HCT116 (cell line): ENCODE data around the gene KCTD19. TPM values are rescaled to one million over a fixed set of nuclear protein-coding genes. Genes with fewer than 3 reads are reported as not detected.
A peak's percentile ranks its signal among the peaks of the same experiment; 100 is the strongest.

ENCODE experiments used
- ATAC-seq: fragments of 200-7000 bp; cut with Tn5 transposase; 2 replicates; pipeline ENCODE4 v1.9.1; 2020; ENCODE audit warnings: mild to moderate bottlenecking, moderate library complexity
- BruUV-seq: library from RNA; stranded (reverse); fragments of 400-500 nt; replicated peaks from 2 replicates; lab custom pipeline; 2021; lab: Mats Ljungman, UMichigan
- CTCF ChIA-PET: fragments of 300-600 bp; sonication (Branson Sonifier 250); formaldehyde crosslinking; loops from one replicate; lab custom pipeline; 2021; ENCODE audit warnings: antibody characterized with exemption; lab: Charles Lee
- POLR2A ChIA-PET: fragments of 300-600, 350-600 bp; sonication (Branson Sonifier 250); formaldehyde crosslinking; loops from one replicate; lab custom pipeline; 2021; ENCODE audit warnings: antibody characterized with exemption; lab: Charles Lee
- RAD21 ChIA-PET, 2 experiments: fragments of 300-600 bp; sonication (Branson Sonifier 250); formaldehyde crosslinking; loops; one replicate each; lab custom pipeline; 2023; ENCODE audit warnings: low total read pairs in 2 of 2; ENCODE audit not compliant: uncharacterized antibody in 2 of 2, unreplicated experiment in 2 of 2, low non-redundant PET in 1 of 2; lab: Charles Lee
- DNase-seq: peaks from one replicate; pipeline ENCODE4 v3.0.0-alpha.2; 2010; ENCODE audit warnings: low read depth, low spot score
- H2AFZ ChIP-seq: fragments of 200-600 bp; shearing (Covaris generic), sonication (generic); 2 replicates; pipeline ENCODE4 v1.6.1; 2017; ENCODE audit warnings: low read depth, mixed run types, mixed read lengths, antibody characterized with exemption, low read length; ENCODE audit not compliant: poor library complexity, severe bottlenecking
- H3K27ac ChIP-seq: 2 replicates; pipeline ENCODE4 v1.5.1; 2012; ENCODE audit warnings: low read depth, low read length
- H3K27me3 ChIP-seq: fragments of 200-600 bp; sonication (generic); 2 replicates; pipeline ENCODE4 v1.6.1; 2016; ENCODE audit warnings: mixed run types, low read length, mixed read lengths; ENCODE audit not compliant: insufficient read depth
- H3K36me3 ChIP-seq, 2 experiments: fragments of 200-500 bp in 1 of 2; fragments of 200-600 bp in 1 of 2; sonication (Bioruptor generic) in 1 of 2; sonication (generic) in 1 of 2; 2 replicates each; pipeline versions ENCODE4 v1.5.1 to v1.6.1; 2014 to 2016; ENCODE audit warnings: low read length in 2 of 2, inconsistent platforms in 1 of 2, mixed read lengths in 1 of 2, mixed run types in 1 of 2; ENCODE audit not compliant: insufficient read depth in 2 of 2, control insufficient read depth in 1 of 2
- H3K4me1 ChIP-seq, 2 experiments: fragments of 200-600 bp in 1 of 2; sonication (generic) in 1 of 2; 2 replicates each; pipeline versions ENCODE4 v1.5.1 to v1.6.1; 2012 to 2017; ENCODE audit warnings: low read length in 2 of 2, inconsistent platforms in 1 of 2, mild to moderate bottlenecking in 1 of 2, mixed read lengths in 1 of 2, mixed run types in 1 of 2, moderate library complexity in 1 of 2; ENCODE audit not compliant: insufficient read depth in 2 of 2, control insufficient read depth in 1 of 2
- H3K4me2 ChIP-seq: fragments of 200-600 bp; sonication (generic); 2 replicates; pipeline ENCODE4 v1.6.1; 2017; ENCODE audit warnings: mixed run types, low read length, mixed read lengths
- H3K4me3 ChIP-seq, 2 experiments: fragments of 200-600 bp in 1 of 2; sonication (generic) in 1 of 2; replicated peaks in 1 of 2; 2 replicates each; pipeline ENCODE4 v1.5.1; 2011 to 2016; ENCODE audit warnings: low read length in 2 of 2, control low read depth in 1 of 2, low read depth in 1 of 2, mild to moderate bottlenecking in 1 of 2, mixed read lengths in 1 of 2, mixed run types in 1 of 2
- H3K79me2 ChIP-seq: fragments of 200-600 bp; sonication (generic); 2 replicates; pipeline ENCODE4 v1.6.1; 2017; ENCODE audit warnings: mild to moderate bottlenecking, mixed run types, low read length, moderate library complexity, mixed read lengths; ENCODE audit not compliant: insufficient read depth
- H3K9ac ChIP-seq: fragments of 200-600 bp; sonication (generic); 2 replicates; pipeline ENCODE4 v1.6.1; 2016; ENCODE audit warnings: low read length, mixed read lengths
- H3K9me2 ChIP-seq: fragments of 200-600 bp; sonication (generic), shearing (Covaris generic); 2 replicates; pipeline ENCODE4 v1.6.1; 2017; ENCODE audit warnings: mixed run types, mild to moderate bottlenecking, moderate library complexity; ENCODE audit not compliant: insufficient read depth
- H3K9me3 ChIP-seq, 2 experiments: fragments of 200-500 bp in 1 of 2; fragments of 200-600 bp in 1 of 2; sonication (Bioruptor generic) in 1 of 2; sonication (generic) in 1 of 2; 2 replicates each; pipeline ENCODE4 v1.6.1; 2014 to 2017; ENCODE audit warnings: low read length in 2 of 2, mixed read lengths in 2 of 2, inconsistent platforms in 1 of 2, low read depth in 1 of 2, mild to moderate bottlenecking in 1 of 2, mixed run types in 1 of 2, moderate library complexity in 1 of 2; ENCODE audit not compliant: control insufficient read depth in 1 of 2, insufficient read depth in 1 of 2
- H4K20me1 ChIP-seq: fragments of 200-600 bp; sonication (generic), shearing (Covaris generic); 2 replicates; pipeline ENCODE4 v1.6.1; 2017; ENCODE audit warnings: mixed run types, mild to moderate bottlenecking, moderate library complexity; ENCODE audit not compliant: insufficient read depth
- CEBPB ChIP-seq: IDR thresholded peaks from 2 replicates; pipeline ENCODE4 v1.6.1; 2012; ENCODE audit warnings: low read depth
- CTCF ChIP-seq, 3 experiments: fragments of 200-600 bp in 1 of 3; sonication (generic) in 1 of 3; IDR thresholded peaks in 2 of 3; conservative IDR thresholded peaks in 1 of 3; 2 replicates each; pipeline ENCODE4 v1.5.1; 2012 to 2017; ENCODE audit warnings: low read depth in 2 of 3, low read length in 2 of 3, antibody characterized with exemption in 1 of 3, borderline replicate concordance in 1 of 3, control low read depth in 1 of 3, mild to moderate bottlenecking in 1 of 3, mixed read lengths in 1 of 3, mixed run types in 1 of 3, moderate library complexity in 1 of 3; ENCODE audit not compliant: insufficient read depth in 1 of 3
- EGR1 ChIP-seq: IDR thresholded peaks from 2 replicates; pipeline ENCODE4 v1.6.1; 2012; ENCODE audit warnings: low read depth
- ELF1 ChIP-seq: IDR thresholded peaks from 2 replicates; pipeline ENCODE4 v1.6.1; 2012; ENCODE audit warnings: low read depth, borderline replicate concordance
- FOSL1 ChIP-seq: IDR thresholded peaks from 2 replicates; pipeline ENCODE4 v1.6.1; 2012; ENCODE audit warnings: low read depth
- JUND ChIP-seq: IDR thresholded peaks from 2 replicates; pipeline ENCODE4 v1.6.1; 2012
- MAX ChIP-seq: IDR thresholded peaks from 2 replicates; pipeline ENCODE4 v1.6.1; 2012
- POLR2AphosphoS5 ChIP-seq: IDR thresholded peaks from 2 replicates; pipeline ENCODE4 v1.6.1; 2011; ENCODE audit warnings: mild to moderate bottlenecking, low read depth, low read length, moderate library complexity
- SP1 ChIP-seq: IDR thresholded peaks from 2 replicates; pipeline ENCODE4 v1.6.1; 2012; ENCODE audit warnings: low read depth
- SRF ChIP-seq: IDR thresholded peaks from 2 replicates; pipeline ENCODE4 v1.6.1; 2012; ENCODE audit warnings: low read depth
- YY1 ChIP-seq: IDR thresholded peaks from 2 replicates; pipeline ENCODE4 v1.6.1; 2011; ENCODE audit warnings: low read length, low read depth, moderate library complexity, mild to moderate bottlenecking; ENCODE audit not compliant: insufficient replicate concordance; ENCODE audit errors: extremely low read depth
- ZBTB33 ChIP-seq: IDR thresholded peaks from 2 replicates; pipeline ENCODE4 v1.6.1; 2011; ENCODE audit warnings: mild to moderate bottlenecking, low read length, moderate library complexity; ENCODE audit not compliant: insufficient replicate concordance; ENCODE audit errors: extremely low read depth
- ZNF274 ChIP-seq: fragments of 200-500 bp; sonication (Bioruptor generic); IDR thresholded peaks from 2 replicates; pipeline ENCODE4 v1.6.1; 2014; ENCODE audit warnings: mild to moderate bottlenecking, low read depth, low read length, inconsistent platforms
- intact Hi-C: fragments of 100-400 bp; cut with micrococcal nuclease; formaldehyde crosslinking; loops from 2 replicates; pipeline ENCODE4 v1.10.0; 2022
- total RNA-seq: library from RNA; stranded (reverse); gene quantifications from one replicate; pipeline ENCODE4 v1.2.1, GENCODE V29; 2021; ENCODE audit not compliant: unreplicated experiment

KCTD19 gene
- total RNA-seq, 1 experiment from 2014 or later, result not detected

GRCh38 chr16:67269766-67270165 is 56.8 kb downstream of the KCTD19 start:
- H3K79me2 ChIP-seq, result no peaks in the 10 kb centered on the region
- RAD21 ChIA-PET, result no interaction called here
- peak overlapping the region; percentile 28; the same call in 1 of the 2 replicates for H3K27ac ChIP-seq
- intact Hi-C loops, result no loop called here
- CTCF ChIA-PET, result interaction anchor here (1.3 to 1.4 kb wide), 2 partner anchors 9 kb away, joined by 3 to 6 read pairs; no protein-coding TSS in a partner anchor
- ATAC-seq, result peak; percentile 16; the same call in 1 of the 2 replicates
- no peaks in the 10 kb centered on the region for H3K36me3 ChIP-seq
- no peak overlapping the region for H2AFZ ChIP-seq
- H3K9ac ChIP-seq, result peak overlapping the region; percentile 24; the same call in 1 of the 2 replicates
- H3K9me3 ChIP-seq, result no peaks in the 10 kb centered on the region
- no peaks in the 10 kb centered on the region for H3K27me3 ChIP-seq
- H3K9me2 ChIP-seq, result no peaks in the 10 kb centered on the region
- DNase-seq, result no peak
- H4K20me1 ChIP-seq, result no peaks in the 10 kb centered on the region
- peaks cover 27 to 42% of the 10 kb centered on the region in 2 experiments for H3K4me1 ChIP-seq
- peak overlapping the region; percentile 31 for H3K4me2 ChIP-seq
- BruUV-seq, result no TSS peak
- no peak overlapping the region for H3K4me3 ChIP-seq
- POLR2A ChIA-PET, result interaction anchor here (2.2 to 3.4 kb wide), 2 partner anchors 8 to 22 kb away, joined by 8 to 12 read pairs; partner anchors contain the start of gene FHOD1
- TF ChIP-seq POLR2AphosphoS5 (peak; percentile 25; the same call in 1 of the 2 replicates), SP1 (no peak)

- Histone ChIP-seq H3K4me2 (peak overlapping the region; percentile 66), H3K9me3 (no peaks in the 10 kb centered on the region), H3K4me3 (peak overlapping the region in 1 of 2 experiments; percentile 25; a peak in 1 of 4 replicates), H3K9ac (peak overlapping the region; percentile 50), H2AFZ (no peak overlapping the region), H3K36me3 (no peaks in the 10 kb centered on the region), H3K4me1 (peaks cover 27 to 42% of the 10 kb centered on the region in 2 experiments), H3K27ac (peak overlapping the region; percentile 66), H4K20me1 (no peaks in the 10 kb centered on the region), H3K27me3 (no peaks in the 10 kb centered on the region), H3K9me2 (no peaks in the 10 kb centered on the region), H3K79me2 (no peaks in the 10 kb centered on the region)
- intact Hi-C loops, result no loop called here
- no TSS peak for BruUV-seq
- ChIA-PET CTCF (interaction anchor here (0.7 to 1.2 kb wide), 3 partner anchors 22 to 246 kb away, joined by 3 to 4 read pairs (median 3); no protein-coding TSS in a partner anchor), POLR2A (interaction anchor here (2.2 to 3.4 kb wide), 2 partner anchors 10 to 21 kb away, joined by 8 to 12 read pairs; partner anchors contain the start of gene FHOD1), RAD21 (interaction anchor here in 1 of 2 experiments (0.7 to 1.6 kb wide), 2 partner anchors 9 to 20 kb away, joined by 3 read pairs; no protein-coding TSS in a partner anchor)
- ATAC-seq (peak; percentile 90), DNase-seq (peak; percentile 81)
- TF ChIP-seq SP1, result peak; percentile 59
- TF ChIP-seq CTCF (IDR thresholded peaks at IDR 0.05 in 2 of 3, conservative IDR thresholded peaks at IDR 0.05 in 1 of 3; ENCODE audit: borderline replicate concordance in 1 of 3, insufficient read depth in 1 of 3, low read depth in 2 of 3, low read length in 2 of 3), result no peak
- TF ChIP-seq YY1, result no peak
- TF ChIP-seq ZNF274, result no peak
- no peak for TF ChIP-seq EGR1
- TF ChIP-seq ELF1, result no peak
- TF ChIP-seq CEBPB, result no peak
- peak; percentile 72 for TF ChIP-seq FOSL1
- TF ChIP-seq SRF, result peak; percentile 45; the same call in 1 of the 2 replicates
- peak; percentile 65; the same call in 1 of the 2 replicates for TF ChIP-seq MAX
- TF ChIP-seq JUND, result peak; percentile 63
- TF ChIP-seq ZBTB33, result no peak
Observed at GRCh38 chr16:67268136-67268579, 58.4 kb downstream of the KCTD19 start.
